Measurements from ENCODE around the gene EAF1. TPM values are rescaled to one million over a fixed set of nuclear protein-coding genes. Genes with fewer than 3 reads are reported as not detected.

Gene EAF1
- total RNA-seq (10 to 100 TPM; 10.0 to 17.8 (median 14.9) TPM), polyA plus RNA-seq (10 to 100 TPM in 2 of 3 donors, 1 to 10 TPM in 1; 7.2 to 11.8 (median 10.5) TPM)

DNA sequence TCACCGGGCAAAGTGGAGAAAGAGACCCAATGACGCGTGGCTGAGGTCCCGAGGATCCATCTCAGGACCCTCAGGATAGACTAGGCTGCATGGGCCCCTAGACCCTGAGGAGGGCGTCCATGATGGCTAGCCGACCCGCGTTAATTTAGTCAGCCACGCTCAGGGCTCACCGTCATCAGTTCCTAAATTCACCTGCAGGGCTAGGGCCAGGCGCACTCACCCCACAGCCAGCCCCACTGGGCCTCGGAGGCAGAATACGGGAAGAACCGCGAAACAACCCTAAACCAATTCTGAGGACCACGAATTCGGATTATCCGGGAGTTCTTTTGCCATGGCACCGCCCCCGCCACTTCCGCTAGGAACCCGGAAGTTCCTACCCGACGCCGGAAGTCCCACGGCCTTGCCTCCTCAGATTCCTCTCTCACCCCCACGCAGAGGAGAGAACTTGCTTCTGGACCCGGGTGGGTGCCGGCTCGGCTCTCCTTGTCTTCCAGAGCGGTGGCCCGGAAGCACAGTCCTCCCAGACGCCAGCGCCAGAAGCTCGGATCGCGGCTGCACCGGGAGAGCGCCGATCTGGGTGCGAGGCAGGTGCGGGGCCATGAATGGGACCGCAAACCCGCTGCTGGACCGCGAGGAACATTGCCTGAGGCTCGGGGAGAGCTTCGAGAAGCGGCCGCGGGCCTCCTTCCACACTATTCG lies at the start of gene EAF1, which contains the start of gene METTL6:
EAF1 (plus strand) TSS at position 417 of the 699 bp plus-strand sequence; CDS start at position 599, 182 bp downstream.
METTL6 (minus strand) TSS at position 363 of the 699 bp plus-strand sequence. CDS start 1,033 bp downstream, outside the sequence.
- Histone ChIP-seq H3K36me3 (peaks cover 0 to 50% (median 5%) of the 10 kb centered on the region in 4 donors), H3K9me3 (no peaks in the 10 kb centered on the region), H3K27ac (peak within 1 kb of the TSS; percentile 83 to 84 (median 84)), H3K4me3 (peak within 1 kb of the TSS; percentile 82 to 95 (median 94)), H3K4me1 (peaks cover 0 to 39% (median 35%) of the 10 kb centered on the region in 4 donors), H3K27me3 (no peaks in the 10 kb centered on the region)
- intact Hi-C loops (cut with DNase I): loop anchor here (2.0 to 5.0 kb wide), 2 partner anchors 129 to 330 kb away; partner anchors contain the start of gene RBSN
- 0% methylated on average over 52 of the region's 52 CpGs for WGBS, 2 donors
- DNase-seq: peak; percentile 86
- no peak for TF ChIP-seq POLR2A (IDR thresholded peaks at IDR 0.05)
- TF ChIP-seq POLR2AphosphoS5 (IDR thresholded peaks at IDR 0.05): peak; percentile 29 to 63 (median 48)
- TF ChIP-seq, protein P1, sequence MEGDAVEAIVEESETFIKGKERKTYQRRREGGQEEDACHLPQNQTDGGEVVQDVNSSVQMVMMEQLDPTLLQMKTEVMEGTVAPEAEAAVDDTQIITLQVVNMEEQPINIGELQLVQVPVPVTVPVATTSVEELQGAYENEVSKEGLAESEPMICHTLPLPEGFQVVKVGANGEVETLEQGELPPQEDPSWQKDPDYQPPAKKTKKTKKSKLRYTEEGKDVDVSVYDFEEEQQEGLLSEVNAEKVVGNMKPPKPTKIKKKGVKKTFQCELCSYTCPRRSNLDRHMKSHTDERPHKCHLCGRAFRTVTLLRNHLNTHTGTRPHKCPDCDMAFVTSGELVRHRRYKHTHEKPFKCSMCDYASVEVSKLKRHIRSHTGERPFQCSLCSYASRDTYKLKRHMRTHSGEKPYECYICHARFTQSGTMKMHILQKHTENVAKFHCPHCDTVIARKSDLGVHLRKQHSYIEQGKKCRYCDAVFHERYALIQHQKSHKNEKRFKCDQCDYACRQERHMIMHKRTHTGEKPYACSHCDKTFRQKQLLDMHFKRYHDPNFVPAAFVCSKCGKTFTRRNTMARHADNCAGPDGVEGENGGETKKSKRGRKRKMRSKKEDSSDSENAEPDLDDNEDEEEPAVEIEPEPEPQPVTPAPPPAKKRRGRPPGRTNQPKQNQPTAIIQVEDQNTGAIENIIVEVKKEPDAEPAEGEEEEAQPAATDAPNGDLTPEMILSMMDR (IDR thresholded peaks at IDR 0.05): peak in 2 of 4 experiments; percentile 30 to 36

- Histone ChIP-seq H3K4me3 (no peak overlapping the region), H3K36me3 (no peaks in the 10 kb centered on the region), H3K4me1 (peaks cover 0 to 5% (median 0%) of the 10 kb centered on the region in 4 donors), H3K9me3 (no peaks in the 10 kb centered on the region), H3K27me3 (no peaks in the 10 kb centered on the region), H3K27ac (peak overlapping the region; percentile 43 to 68 (median 50))
- TF ChIP-seq EP300 (IDR thresholded peaks at IDR 0.05): peak in 3 of 4 donors; percentile 34 to 76 (median 70)
- TF ChIP-seq, protein P1 (IDR thresholded peaks at IDR 0.05): peak; percentile 61 to 87 (median 70)
- peak in 3 of 4 donors; percentile 52 to 79 (median 54) for TF ChIP-seq POLR2AphosphoS5 (IDR thresholded peaks at IDR 0.05)
- no peak for TF ChIP-seq POLR2A (IDR thresholded peaks at IDR 0.05)
- 27 to 32% methylated on average over 16 of the region's 16 CpGs for WGBS, 2 donors
- DNase-seq: peak; percentile 97
- intact Hi-C loops (cut with DNase I): loop anchor here (2.0 to 5.0 kb wide), 2 partner anchors 46 to 109 kb away; partner anchors contain the start of gene SH3BP5
Measured at GRCh38 chr3:15377961-15378791, 49.2 kb upstream of the EAF1 start.

DNA sequence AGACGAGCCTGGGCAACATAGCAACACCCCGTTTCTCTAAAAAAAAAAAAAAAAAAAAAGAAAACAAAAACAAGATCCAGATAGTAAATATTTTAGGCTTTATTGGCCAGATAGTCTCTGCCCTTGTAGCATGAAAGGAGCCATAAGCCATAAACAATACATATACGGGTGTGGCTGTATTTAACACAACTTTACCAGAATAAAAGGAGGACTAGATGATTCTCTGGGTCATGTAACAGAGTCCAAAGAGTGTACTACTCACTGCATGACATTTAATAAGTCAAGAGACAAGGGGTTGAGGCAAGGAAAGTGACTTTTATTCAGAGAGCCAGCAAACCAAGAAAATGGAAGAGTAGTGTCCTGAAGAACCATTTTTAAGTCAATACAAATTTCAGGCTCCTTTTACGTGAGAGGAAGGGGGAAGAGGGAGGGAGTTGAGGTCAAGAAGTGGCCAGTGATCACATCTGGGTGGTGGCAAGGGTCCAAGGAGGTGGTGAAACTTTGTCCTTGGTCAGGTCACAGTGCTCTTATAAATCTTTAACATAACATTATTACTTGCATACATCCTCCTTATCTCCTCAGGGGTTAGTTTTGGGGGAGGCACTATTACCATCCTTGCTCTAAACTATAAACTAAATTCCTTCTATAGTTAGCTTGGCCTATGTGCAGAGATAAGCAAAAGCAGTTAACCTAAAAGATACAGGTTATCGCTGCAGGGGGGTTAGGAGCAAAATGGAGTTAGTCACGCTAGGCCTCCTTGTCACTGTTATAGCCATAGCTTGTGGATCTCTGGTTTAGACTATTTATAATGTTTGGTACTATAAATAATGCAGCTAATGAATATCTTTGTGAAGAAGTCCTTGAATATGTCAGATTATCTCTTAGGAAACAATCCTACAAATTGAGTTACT lies 46.2 kb upstream of the EAF1 start:
- 41 to 72% methylated on average over 6 of the region's 6 CpGs for WGBS, 2 donors
- H3K4me3 ChIP-seq: no peak overlapping the region
- H3K9me3 ChIP-seq: peaks cover 0 to 3% (median under 1%) of the 10 kb centered on the region in 4 donors
- intact Hi-C loops (cut with DNase I): no loop called here
- H3K27ac ChIP-seq: no peak overlapping the region
- H3K4me1 ChIP-seq: peaks cover 0 to 5% (median 0%) of the 10 kb centered on the region in 4 donors
- no peaks in the 10 kb centered on the region for H3K36me3 ChIP-seq
- no peaks in the 10 kb centered on the region for H3K27me3 ChIP-seq
- DNase-seq: no peak
- TF ChIP-seq POLR2AphosphoS5 (IDR thresholded peaks at IDR 0.05) (no peak), EP300 (IDR thresholded peaks at IDR 0.05) (no peak), POLR2A (IDR thresholded peaks at IDR 0.05) (no peak)
- TF ChIP-seq, protein P1 (IDR thresholded peaks at IDR 0.05): no peak

- Histone ChIP-seq H3K9me3 (peaks cover 0 to 5% (median 2%) of the 10 kb centered on the region in 4 donors), H3K36me3 (no peaks in the 10 kb centered on the region), H3K27me3 (no peaks in the 10 kb centered on the region), H3K27ac (no peak overlapping the region), H3K4me1 (peaks cover 0 to 5% (median 0%) of the 10 kb centered on the region in 4 donors), H3K4me3 (no peak overlapping the region)
- no peak for TF ChIP-seq EP300 (IDR thresholded peaks at IDR 0.05)
- TF ChIP-seq POLR2A (IDR thresholded peaks at IDR 0.05): no peak
- TF ChIP-seq, protein P1 (IDR thresholded peaks at IDR 0.05): no peak
- TF ChIP-seq POLR2AphosphoS5 (IDR thresholded peaks at IDR 0.05): no peak
- DNase-seq: no peak
- intact Hi-C loops (cut with DNase I): no loop called here
- 84 to 89% methylated on average over 3 of the region's 3 CpGs for WGBS, 2 donors
Measured at GRCh38 chr3:15382405-15382923, 44.9 kb upstream of the EAF1 start.
